Pancreas (tissue), 10 donors: ENCODE data around the gene F12. TPM values are rescaled to one million over a fixed set of nuclear protein-coding genes. Genes with fewer than 3 reads are reported as not detected.

Experiments
- ATAC-seq, 4 donors: fragments of 200-7000 bp; cut with Tn5 transposase; one replicate each; pipeline versions ENCODE4 v1.8.0 to v1.9.1; 2020; ENCODE audit warnings: mild to moderate bottlenecking in 4 of 4, moderate library complexity in 4 of 4
- DNase-seq, 6 donors: peaks; one replicate each; pipeline ENCODE4 v3.0.0-alpha.2; 2020
- FAIRE-seq: peaks from 2 replicates; lab custom pipeline; 2012; peaks lifted over from hg19 to GRCh38; lab: Jason Lieb, UNC
- H3K27ac ChIP-seq, 4 donors: fragments of 200-600 bp; sonication (generic); 1 replicate in 3 of 4; 2 replicates in 1 of 4; pipeline versions ENCODE4 v1.5.0 to v1.8.0; 2020
- H3K27me3 ChIP-seq, 4 donors: fragments of 200-600 bp; one replicate each; pipeline ENCODE4 v1.8.0; 2021
- H3K36me3 ChIP-seq, 3 donors: fragments of 200-600 bp; sonication (generic) in 1 of 3; one replicate each; pipeline versions ENCODE4 v1.5.0 to v1.8.0; 2020 to 2021
- H3K4me1 ChIP-seq, 3 donors: fragments of 200-600 bp; one replicate each; pipeline ENCODE4 v1.8.0; 2021
- H3K4me3 ChIP-seq, 4 donors: fragments of 200-600 bp; sonication (generic) in 2 of 4; one replicate each; pipeline versions ENCODE4 v1.5.0 to v1.8.0; 2020 to 2021
- H3K9me3 ChIP-seq, 4 donors: fragments of 200-600 bp; one replicate each; pipeline ENCODE4 v1.8.0; 2021
- CTCF ChIP-seq, 4 donors: fragments of 200-600 bp; sonication (generic) in 3 of 4; IDR thresholded peaks; one replicate each; pipeline versions ENCODE4 v1.5.0 to v1.8.0; 2021; ENCODE audit warnings: antibody characterized with exemption in 4 of 4
- WGBS, 2 donors: extraction: QIAGEN DNeasy Blood & Tissue Kit; methylation state at CpG; one replicate each; pipeline ENCODE4 v1.1.7; 2013; 5-methylcytosine and 5-hydroxymethylcytosine counted together
- intact Hi-C, 3 donors: fragments of 100-400 bp; cut with DNase I; formaldehyde crosslinking; loops; one replicate each; pipeline versions ENCODE4 v1.11.1 to v1.14.2; 2022
- polyA plus RNA-seq, 2 donors: library from polyadenylated mRNA; stranded (reverse); fragments of 200-250 nt; gene quantifications; one replicate each; pipeline ENCODE4 v1.2.3, GENCODE V29; 2013
- total RNA-seq, 6 donors: library from RNA; stranded (reverse); fragmentation: NEBNext Ultra II Directional in 4 of 6; extraction: Animal tissue kit (Norgen Biotek cat#: 25700) in 4 of 6; gene quantifications; one replicate each; pipeline versions ENCODE4 v1.2.1 to v1.2.4, GENCODE V29; 2021 to 2023
- donor health status: healthy with polysubstance abuse.
- donor health status: DM: no; HTN: no; CAD: no; lungs with moderate emphysema.
- donor health status: DM: no; HTN: no; CAD: no.
- donor health status: control.
- donor health status: control.
- donor health status: Bipolar disorder and iron deficiency.
- donor health status: DM: yes; HTN: yes; CAD: no.
- donor health status: DM: no; HTN: no; CAD: no.
- donor health status: DM: no; HTN: no; CAD: no.
- donor health status: DM: yes; HTN: yes; CAD: no.

Gene F12
- total and polyA plus RNA-seq, 8 donors, result 0.83 to 2.6 (median 1.8) TPM

DNA sequence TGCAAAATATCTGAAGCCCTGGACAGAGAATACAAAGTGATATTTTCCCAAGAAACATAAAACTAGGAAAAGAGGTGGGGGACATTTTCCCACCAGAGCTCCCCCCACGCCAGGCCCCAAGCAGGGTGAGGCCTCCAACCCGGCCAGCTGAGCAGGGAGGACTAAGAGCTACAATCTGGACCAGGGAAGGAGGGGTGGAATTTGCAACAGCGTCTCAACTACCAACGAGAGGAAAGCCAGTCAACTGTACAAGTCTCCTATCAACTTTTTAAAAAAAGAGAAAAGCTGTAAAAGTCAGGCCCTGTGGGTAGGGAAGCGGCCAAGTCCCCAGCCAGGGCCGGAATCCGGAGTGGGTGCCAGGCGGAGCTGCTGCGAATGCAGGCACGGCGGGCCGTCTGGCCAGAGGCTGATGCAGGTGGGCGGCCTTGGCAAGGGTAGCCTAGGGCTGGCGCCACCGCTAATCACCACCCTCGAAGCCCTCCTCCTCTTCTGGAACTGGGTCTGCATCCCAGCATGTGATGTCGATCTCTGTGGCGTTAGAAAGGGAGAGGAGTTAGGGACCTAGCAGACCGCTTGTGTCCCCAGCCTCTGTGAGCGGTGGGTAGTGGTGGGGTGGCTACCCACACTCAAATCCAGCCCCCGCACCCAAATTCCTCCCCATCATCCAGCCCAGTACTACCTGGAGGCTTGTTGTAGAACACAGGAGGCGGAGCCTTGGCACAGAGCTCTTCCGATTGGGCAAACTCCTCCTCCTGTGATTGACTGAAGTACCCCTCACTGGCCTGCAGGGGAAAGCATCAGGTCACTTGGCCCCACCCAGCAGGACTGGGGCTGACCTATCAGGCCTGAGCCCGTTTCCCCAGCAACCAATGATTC lies 47.9 kb upstream of the F12 start:
- peak in 4 of 6 donors; percentile 78 to 87 (median 83) for DNase-seq
- Histone ChIP-seq H3K4me1 (peaks cover 4 to 12% (median 5%) of the 10 kb centered on the region in 3 donors), H3K27ac (no peak overlapping the region), H3K27me3 (no peaks in the 10 kb centered on the region), H3K36me3 (no peaks in the 10 kb centered on the region), H3K4me3 (no peak overlapping the region), H3K9me3 (no peaks in the 10 kb centered on the region)
- WGBS, 2 donors, result 81% methylated on average over 24 of the region's 24 CpGs
- no peak for FAIRE-seq
- TF ChIP-seq CTCF (IDR thresholded peaks at IDR 0.05), result peak in 3 of 4 donors; percentile 43 to 61 (median 51)
- intact Hi-C loops, result loop anchor here in 1 of 3 donors (10.0 kb wide), 1 partner anchor 142 kb away; the partner anchor contains the start of gene MXD3
- peak; percentile 16 to 55 (median 36) for ATAC-seq

GRCh38 chr5:177456591-177456964 lies 47.2 kb upstream of the F12 start:
- Histone ChIP-seq H3K4me1 (peaks cover 4 to 12% (median 5%) of the 10 kb centered on the region in 3 donors), H3K27ac (no peak overlapping the region), H3K27me3 (no peaks in the 10 kb centered on the region), H3K36me3 (no peaks in the 10 kb centered on the region), H3K9me3 (no peaks in the 10 kb centered on the region), H3K4me3 (no peak overlapping the region)
- DNase-seq (peak in 2 of 6 donors; percentile 50 to 78), ATAC-seq (no peak), FAIRE-seq (no peak)
- 28 to 31% methylated on average over 12 of the region's 12 CpGs for WGBS, 2 donors
- TF ChIP-seq CTCF (IDR thresholded peaks at IDR 0.05), result peak in 1 of 4 donors; percentile 4
- intact Hi-C loops, result loop anchor here in 1 of 3 donors (10.0 kb wide), 1 partner anchor 142 kb away; the partner anchor contains the start of gene MXD3

DNA sequence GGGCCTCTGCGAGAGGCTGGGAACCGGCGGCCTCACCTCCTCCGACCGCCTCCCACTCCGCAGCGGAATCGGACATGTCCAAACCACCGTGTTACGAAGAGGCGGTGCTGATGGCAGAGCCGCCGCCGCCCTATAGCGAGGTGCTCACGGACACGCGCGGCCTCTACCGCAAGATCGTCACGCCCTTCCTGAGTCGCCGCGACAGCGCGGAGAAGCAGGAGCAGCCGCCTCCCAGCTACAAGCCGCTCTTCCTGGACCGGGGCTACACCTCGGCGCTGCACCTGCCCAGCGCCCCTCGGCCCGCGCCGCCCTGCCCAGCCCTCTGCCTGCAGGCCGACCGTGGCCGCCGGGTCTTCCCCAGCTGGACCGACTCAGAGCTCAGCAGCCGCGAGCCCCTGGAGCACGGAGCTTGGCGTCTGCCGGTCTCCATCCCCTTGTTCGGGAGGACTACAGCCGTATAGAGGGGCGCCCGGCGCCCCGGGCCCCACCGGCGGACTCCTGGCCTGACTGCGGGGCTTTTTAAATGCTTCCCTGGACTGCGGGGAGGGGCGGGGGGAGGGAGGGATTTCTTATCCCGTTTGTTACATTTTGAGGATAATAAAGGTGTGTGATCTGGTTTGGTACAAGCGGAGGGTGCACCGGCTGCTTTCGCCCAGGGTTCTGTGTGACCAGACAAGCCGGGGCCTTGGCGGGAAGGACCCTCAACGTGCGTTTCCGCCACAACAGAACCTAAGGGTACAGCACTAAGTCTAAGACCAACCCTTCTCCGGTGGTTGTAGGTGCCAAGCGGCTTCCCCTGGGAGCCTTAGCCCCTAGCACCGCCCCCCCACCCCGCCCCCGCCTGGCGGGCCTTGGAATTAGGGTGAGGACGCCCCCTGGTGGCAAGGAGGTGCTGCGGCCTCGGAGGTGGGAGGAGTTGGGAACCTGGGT lies 46.6 kb upstream of the F12 start:
- Histone ChIP-seq H3K4me3 (peak overlapping the region; percentile 38 to 69 (median 63)), H3K27me3 (no peaks in the 10 kb centered on the region), H3K4me1 (peaks cover 4 to 12% (median 5%) of the 10 kb centered on the region in 3 donors), H3K9me3 (no peaks in the 10 kb centered on the region), H3K36me3 (no peaks in the 10 kb centered on the region), H3K27ac (peak overlapping the region; percentile 70 to 88 (median 82))
- TF ChIP-seq CTCF (IDR thresholded peaks at IDR 0.05), result peak; percentile 93 to 96 (median 96)
- intact Hi-C loops, result loop anchor here in 1 of 3 donors (10.0 kb wide), 1 partner anchor 141 kb away; the partner anchor contains the start of gene MXD3
- ATAC-seq, result peak; percentile 68 to 80 (median 74)
- WGBS, 2 donors, result 0 to 1% methylated on average over 64 to 76 of the region's 76 CpGs
- peak; percentile 89 to 99 (median 96) for DNase-seq
- no peak for FAIRE-seq

- H3K9me3 ChIP-seq, result no peaks in the 10 kb centered on the region
- peaks cover 4 to 12% (median 5%) of the 10 kb centered on the region in 3 donors for H3K4me1 ChIP-seq
- ATAC-seq (peak; percentile 73 to 80 (median 76)), FAIRE-seq (no peak), DNase-seq (peak; percentile 86 to 96 (median 92))
- H3K27ac ChIP-seq, result peak overlapping the region; percentile 70 to 88 (median 82)
- 0% methylated on average over 48 to 80 of the region's 80 CpGs for WGBS, 2 donors
- intact Hi-C loops, result loop anchor here in 1 of 3 donors (10.0 kb wide), 1 partner anchor 140 kb away; the partner anchor contains the start of gene MXD3
- peak; percentile 62 to 75 (median 62) for TF ChIP-seq CTCF (IDR thresholded peaks at IDR 0.05)
- H3K4me3 ChIP-seq, result peak overlapping the region; percentile 38 to 69 (median 63)
- H3K36me3 ChIP-seq, result no peaks in the 10 kb centered on the region
- H3K27me3 ChIP-seq, result no peaks in the 10 kb centered on the region
These were observed 45.8 kb upstream of the F12 start for GRCh38 chr5:177455036-177455660.
